Peyer's patch (tissue), 4 donors: ENCODE measurements around the gene PA2G4.
"Not testable (repeated sequence)": the region's sequence is repeated elsewhere in the genome, so short reads cannot be mapped to it uniquely, and the experiment has no call there.

ENCODE experiments used
- POLR2A ChIP-seq, 2 donors: fragments of 450-650 bp; IDR thresholded peaks; one replicate each; pipeline ENCODE4 v1.5.1; 2017; ENCODE audit warnings: antibody characterized with exemption in 2 of 2, mild to moderate bottlenecking in 2 of 2, moderate library complexity in 2 of 2
- TF ChIP-seq, protein P1 (sequence below), 6 experiments: fragments of 450-650 bp in 4 of 6; fragments of 200-600 bp in 2 of 6; sonication (generic) in 1 of 6; IDR thresholded peaks; one replicate each; pipeline ENCODE4 v1.5.1; 2017 to 2019; ENCODE audit warnings: antibody characterized with exemption in 6 of 6, mild to moderate bottlenecking in 3 of 6, moderate library complexity in 1 of 6

DNA sequence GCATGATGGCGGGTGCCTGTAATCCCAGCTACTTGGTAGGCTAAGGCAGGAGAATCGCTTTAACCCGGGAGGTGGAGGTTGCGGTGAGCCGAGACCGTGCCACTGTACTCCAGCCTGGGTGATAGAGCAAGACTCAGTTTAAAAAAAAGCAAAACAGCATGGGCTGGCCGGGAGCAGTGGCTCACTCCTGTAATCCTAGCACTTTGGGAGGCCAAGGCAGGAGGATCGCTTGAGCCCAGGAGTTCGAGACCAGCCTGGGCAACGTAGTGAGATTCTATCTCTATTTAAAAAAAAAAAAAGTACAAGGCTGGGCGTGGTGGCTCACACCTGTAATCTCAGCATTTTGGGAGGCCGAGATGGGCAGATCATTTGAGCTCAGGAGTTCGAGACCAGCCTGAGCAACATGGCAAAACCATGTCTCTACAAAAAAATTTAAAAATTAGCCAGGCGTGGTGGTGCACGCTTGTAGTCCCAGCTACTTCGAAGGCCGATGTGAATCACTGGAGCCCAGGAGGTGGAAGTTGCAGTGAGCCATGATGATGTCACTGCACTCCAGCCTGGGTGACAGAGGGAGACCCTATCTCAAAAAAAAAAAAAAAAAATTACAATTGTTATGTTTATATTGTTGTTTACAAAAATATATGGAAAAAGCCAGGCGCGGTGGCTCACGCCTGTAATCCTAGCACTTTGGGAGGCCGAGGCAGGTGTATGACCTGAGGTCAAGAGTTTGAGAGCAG, 52.3 kb downstream of the PA2G4 start:
- TF ChIP-seq, protein P1, sequence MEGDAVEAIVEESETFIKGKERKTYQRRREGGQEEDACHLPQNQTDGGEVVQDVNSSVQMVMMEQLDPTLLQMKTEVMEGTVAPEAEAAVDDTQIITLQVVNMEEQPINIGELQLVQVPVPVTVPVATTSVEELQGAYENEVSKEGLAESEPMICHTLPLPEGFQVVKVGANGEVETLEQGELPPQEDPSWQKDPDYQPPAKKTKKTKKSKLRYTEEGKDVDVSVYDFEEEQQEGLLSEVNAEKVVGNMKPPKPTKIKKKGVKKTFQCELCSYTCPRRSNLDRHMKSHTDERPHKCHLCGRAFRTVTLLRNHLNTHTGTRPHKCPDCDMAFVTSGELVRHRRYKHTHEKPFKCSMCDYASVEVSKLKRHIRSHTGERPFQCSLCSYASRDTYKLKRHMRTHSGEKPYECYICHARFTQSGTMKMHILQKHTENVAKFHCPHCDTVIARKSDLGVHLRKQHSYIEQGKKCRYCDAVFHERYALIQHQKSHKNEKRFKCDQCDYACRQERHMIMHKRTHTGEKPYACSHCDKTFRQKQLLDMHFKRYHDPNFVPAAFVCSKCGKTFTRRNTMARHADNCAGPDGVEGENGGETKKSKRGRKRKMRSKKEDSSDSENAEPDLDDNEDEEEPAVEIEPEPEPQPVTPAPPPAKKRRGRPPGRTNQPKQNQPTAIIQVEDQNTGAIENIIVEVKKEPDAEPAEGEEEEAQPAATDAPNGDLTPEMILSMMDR (IDR thresholded peaks at IDR 0.05): not testable (repeated sequence)
- TF ChIP-seq POLR2A (IDR thresholded peaks at IDR 0.05): not testable (repeated sequence)
